Lung (tissue), 12 donors: ENCODE results near the gene ANKRD44. TPM values are rescaled to one million over a fixed set of nuclear protein-coding genes. Genes with fewer than 3 reads are reported as not detected.

ENCODE experiments used
- ATAC-seq: fragments of 200-7000 bp; cut with Tn5 transposase; one replicate; pipeline ENCODE4 v1.9.1; 2020; ENCODE audit warnings: moderate number of reproducible peaks; ENCODE audit not compliant: insufficient read depth, low FRiP score
- DNase-seq, 3 donors: peaks; one replicate each; pipeline ENCODE4 v3.0.0-alpha.2; 2013 to 2017
- H3K27ac ChIP-seq, 2 donors: one replicate each; pipeline ENCODE4 v1.5.1; 2013; ENCODE audit warnings: mild to moderate bottlenecking in 2 of 2, moderate library complexity in 2 of 2, control low read depth in 1 of 2, inconsistent platforms in 1 of 2, low read depth in 1 of 2, low read length in 1 of 2
- H3K27me3 ChIP-seq, 3 donors: one replicate each; pipeline ENCODE4 v1.5.1; 2013; ENCODE audit warnings: low read length in 2 of 3; ENCODE audit not compliant: control insufficient read depth in 3 of 3, insufficient read depth in 3 of 3
- H3K36me3 ChIP-seq, 4 donors: one replicate each; pipeline ENCODE4 v1.5.1; 2013; ENCODE audit warnings: low read length in 4 of 4, mild to moderate bottlenecking in 1 of 4, moderate library complexity in 1 of 4; ENCODE audit not compliant: control insufficient read depth in 4 of 4, insufficient read depth in 4 of 4
- H3K4me1 ChIP-seq, 5 donors: one replicate each; pipeline ENCODE4 v1.5.1; 2013; ENCODE audit warnings: low read length in 5 of 5, mild to moderate bottlenecking in 2 of 5, moderate library complexity in 1 of 5; ENCODE audit not compliant: control insufficient read depth in 5 of 5, insufficient read depth in 5 of 5
- H3K4me3 ChIP-seq: one replicate; pipeline ENCODE4 v1.5.1; 2013; ENCODE audit warnings: mild to moderate bottlenecking, control low read depth, moderate library complexity
- H3K9ac ChIP-seq, 2 donors: one replicate each; pipeline ENCODE4 v1.5.1; 2013; ENCODE audit warnings: low read length in 2 of 2, control low read depth in 1 of 2; ENCODE audit not compliant: insufficient read depth in 1 of 2
- H3K9me3 ChIP-seq, 4 donors: one replicate each; pipeline ENCODE4 v1.5.1; 2013; ENCODE audit warnings: low read length in 3 of 4, mild to moderate bottlenecking in 1 of 4, moderate library complexity in 1 of 4; ENCODE audit not compliant: control insufficient read depth in 4 of 4, insufficient read depth in 3 of 4
- WGBS, 2 donors: extraction: QIAGEN DNeasy Blood & Tissue Kit; methylation state at CpG; one replicate each; pipeline ENCODE4 v1.1.7; 2013; 5-methylcytosine and 5-hydroxymethylcytosine counted together
- polyA plus RNA-seq, 2 donors: library from polyadenylated mRNA; stranded (reverse); fragments of 200-250 nt; gene quantifications; one replicate each; pipeline ENCODE4 v1.2.1, GENCODE V29; 2013
- total RNA-seq, 2 donors: library from RNA; depleted of rRNA in 1 of 2; stranded (reverse); fragments of >200 nt in 1 of 2; gene quantifications; one replicate each; pipeline ENCODE4 v1.2.1, GENCODE V29; 2014 to 2021
- TF ChIP-seq, protein P1 (sequence below): IDR thresholded peaks from 2 replicates; pipeline ENCODE4 v1.5.1; 2012; ENCODE audit warnings: mild to moderate bottlenecking; ENCODE audit errors: control extremely low read depth, extremely low read depth
- donor health status: control.
- donor health status: control.
- donor health status: Bipolar disorder and iron deficiency.
- donor health status: healthy.
- donor health status: DM: yes; HTN: yes; CAD: no.

Gene ANKRD44
- total and polyA plus RNA-seq, 4 donors = 7.1 to 73.8 (median 20.3) TPM

DNA sequence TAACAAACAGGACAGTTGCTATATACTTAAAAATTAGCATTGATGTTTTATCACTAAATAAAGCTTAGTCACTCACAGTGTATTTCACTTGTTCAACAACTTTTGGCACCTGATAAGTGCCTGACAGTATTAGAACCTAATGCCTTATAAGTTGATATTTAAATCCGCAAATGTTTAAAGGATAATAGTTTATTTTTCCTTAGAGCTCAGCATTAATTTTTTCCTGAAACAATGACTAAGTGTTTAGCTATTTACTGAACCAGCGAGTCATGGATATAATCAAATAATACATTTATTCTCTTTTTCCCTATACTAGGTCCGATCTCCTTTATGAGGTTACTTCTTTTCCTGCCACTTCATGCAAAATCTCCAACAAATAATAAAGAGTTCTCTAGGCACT lies 238.0 kb downstream of the ANKRD44 start:
- H3K9ac ChIP-seq = no peak overlapping the region
- no peak overlapping the region for H3K4me3 ChIP-seq

DNA sequence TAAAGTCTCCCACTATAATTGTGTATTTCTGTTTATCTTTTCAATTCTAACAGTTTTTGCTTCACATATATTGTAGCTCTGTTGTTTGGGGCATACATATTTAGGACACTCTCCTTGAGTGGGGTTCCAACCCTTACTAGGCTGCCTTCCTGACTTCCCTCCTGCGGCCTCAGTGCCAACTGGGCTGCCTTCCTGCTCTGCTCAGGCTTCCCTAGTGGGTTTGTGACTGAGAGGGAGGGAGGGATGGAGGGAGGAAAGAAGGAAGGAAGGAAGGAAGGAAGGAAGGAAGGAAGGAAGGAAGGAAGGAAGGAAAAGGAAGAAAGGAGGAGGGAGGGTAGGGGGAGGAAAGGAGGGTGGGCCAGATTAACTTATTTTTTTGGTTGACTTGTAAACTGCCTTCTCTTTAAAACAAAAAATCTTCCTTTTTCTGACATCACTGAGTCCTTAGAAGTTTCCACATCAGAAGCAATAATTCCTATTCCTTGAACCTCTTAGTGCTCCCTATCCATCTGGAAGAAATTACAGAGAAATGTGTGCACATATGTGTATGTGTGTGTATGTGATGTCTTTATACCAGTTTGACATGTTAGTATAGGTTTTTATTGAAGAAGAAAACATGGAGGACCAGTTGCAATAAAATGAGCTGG lies 238.7 kb downstream of the ANKRD44 start:
- Histone ChIP-seq H3K4me3 (no peak overlapping the region), H3K9ac (no peak overlapping the region), H3K4me1 (peaks cover 0 to 3% (median 0%) of the 10 kb centered on the region in 5 donors), H3K27ac (no peak overlapping the region), H3K36me3 (peaks cover 0 to 12% (median 0%) of the 10 kb centered on the region in 4 donors), H3K27me3 (no peaks in the 10 kb centered on the region), H3K9me3 (no peaks in the 10 kb centered on the region)
- ATAC-seq (no peak), DNase-seq (no peak)
- 65 to 75% methylated on average over 1 of the region's 1 CpG for WGBS, 2 donors
- TF ChIP-seq, protein P1, sequence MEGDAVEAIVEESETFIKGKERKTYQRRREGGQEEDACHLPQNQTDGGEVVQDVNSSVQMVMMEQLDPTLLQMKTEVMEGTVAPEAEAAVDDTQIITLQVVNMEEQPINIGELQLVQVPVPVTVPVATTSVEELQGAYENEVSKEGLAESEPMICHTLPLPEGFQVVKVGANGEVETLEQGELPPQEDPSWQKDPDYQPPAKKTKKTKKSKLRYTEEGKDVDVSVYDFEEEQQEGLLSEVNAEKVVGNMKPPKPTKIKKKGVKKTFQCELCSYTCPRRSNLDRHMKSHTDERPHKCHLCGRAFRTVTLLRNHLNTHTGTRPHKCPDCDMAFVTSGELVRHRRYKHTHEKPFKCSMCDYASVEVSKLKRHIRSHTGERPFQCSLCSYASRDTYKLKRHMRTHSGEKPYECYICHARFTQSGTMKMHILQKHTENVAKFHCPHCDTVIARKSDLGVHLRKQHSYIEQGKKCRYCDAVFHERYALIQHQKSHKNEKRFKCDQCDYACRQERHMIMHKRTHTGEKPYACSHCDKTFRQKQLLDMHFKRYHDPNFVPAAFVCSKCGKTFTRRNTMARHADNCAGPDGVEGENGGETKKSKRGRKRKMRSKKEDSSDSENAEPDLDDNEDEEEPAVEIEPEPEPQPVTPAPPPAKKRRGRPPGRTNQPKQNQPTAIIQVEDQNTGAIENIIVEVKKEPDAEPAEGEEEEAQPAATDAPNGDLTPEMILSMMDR = no peak

More for the DNA sequence above, 238.0 kb downstream of the ANKRD44 start:
- 95 to 98% methylated on average over 3 of the region's 3 CpGs for WGBS, 2 donors
- H3K9me3 ChIP-seq = no peaks in the 10 kb centered on the region
- TF ChIP-seq, protein P1 = no peak
- no peak overlapping the region for H3K27ac ChIP-seq
- H3K4me1 ChIP-seq = peaks cover 0 to 3% (median 0%) of the 10 kb centered on the region in 5 donors
- H3K36me3 ChIP-seq = peaks cover 0 to 12% (median 0%) of the 10 kb centered on the region in 4 donors
- ATAC-seq (no peak), DNase-seq (no peak)
- no peaks in the 10 kb centered on the region for H3K27me3 ChIP-seq

DNA sequence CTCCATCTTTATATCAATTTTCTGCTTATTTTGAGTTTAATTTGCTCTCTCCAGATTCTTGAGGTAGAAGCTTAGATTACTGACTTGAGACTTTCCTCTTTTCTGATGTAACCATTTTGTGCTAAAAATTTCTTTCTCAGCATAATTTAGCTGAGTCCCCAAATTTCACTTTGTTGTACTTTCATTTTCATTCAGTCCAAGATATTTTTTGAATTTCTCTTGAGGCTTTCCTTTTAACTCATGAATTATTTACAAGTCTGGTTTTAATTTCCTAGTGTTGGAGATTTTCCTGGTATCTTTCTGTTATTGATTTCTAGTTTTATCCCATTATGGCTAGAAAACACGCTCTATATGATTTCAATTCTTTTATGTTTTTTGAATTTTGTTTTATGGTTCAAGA lies 239.4 kb downstream of the ANKRD44 start:
- no peak overlapping the region for H3K9ac ChIP-seq
- no peaks in the 10 kb centered on the region for H3K27me3 ChIP-seq
- peaks cover 0 to 3% (median 0%) of the 10 kb centered on the region in 5 donors for H3K4me1 ChIP-seq
- DNase-seq (no peak), ATAC-seq (no peak)
- WGBS, 2 donors = 94 to 96% methylated on average over 1 of the region's 1 CpG
- H3K4me3 ChIP-seq = no peak overlapping the region
- no peak overlapping the region for H3K27ac ChIP-seq
- peaks cover 0 to 6% (median 0%) of the 10 kb centered on the region in 4 donors for H3K36me3 ChIP-seq
- TF ChIP-seq, protein P1 = no peak
- H3K9me3 ChIP-seq = no peaks in the 10 kb centered on the region
